NCI-H128 (cell line): Measurements from ENCODE around the gene SPRY2.
"Not testable (repeated sequence)": the region's sequence is repeated elsewhere in the genome, so short reads cannot be mapped to it uniquely, and the experiment has no call there.

ENCODE experiments used
- DNase-seq: peaks from one replicate; lab custom pipeline; 2025; ENCODE audit not compliant: unreplicated experiment; lab: John Stamatoyannopoulos, UW

The SPRY2 gene

GRCh38 chr13:80355496-80356094 is 14.7 kb upstream of the SPRY2 start:
- DNase-seq = not testable (repeated sequence)

GRCh38 chr13:80348750-80349149 is 7.8 kb upstream of the SPRY2 start:
- no peak for DNase-seq

- no peak for DNase-seq
Observed at GRCh38 chr13:80348314-80348713, 7.4 kb upstream of the SPRY2 start.

GRCh38 chr13:80345771-80346510 is 5.0 kb upstream of the SPRY2 start:
- no peak for DNase-seq

- not testable (repeated sequence) for DNase-seq
Observed at GRCh38 chr13:80344032-80344431, 3.1 kb upstream of the SPRY2 start.

- DNase-seq = peak; percentile 51
Observed at GRCh38 chr13:80342471-80343371, 1.8 kb upstream of the SPRY2 start.

GRCh38 chr13:80341756-80342370 is 937 bp upstream of the SPRY2 start:
- no peak for DNase-seq

GRCh38 chr13:80340651-80341100 is 250 bp downstream of the SPRY2 start:
- DNase-seq = no peak

- no peak for DNase-seq
Observed at GRCh38 chr13:80339912-80340650, 845 bp downstream of the SPRY2 start.

- no peak for DNase-seq
Observed at GRCh38 chr13:80339563-80339911, 1.4 kb downstream of the SPRY2 start.

GRCh38 chr13:80338781-80339562 is 2.0 kb downstream of the SPRY2 start:
- DNase-seq = no peak

- no peak for DNase-seq
Observed at GRCh38 chr13:80337288-80338081, 3.4 kb downstream of the SPRY2 start.

GRCh38 chr13:80336776-80337287 is 4.1 kb downstream of the SPRY2 start:
- no peak for DNase-seq

- DNase-seq = no peak
Observed at GRCh38 chr13:80336370-80336769, 4.6 kb downstream of the SPRY2 start.

GRCh38 chr13:80334597-80335260 is 6.2 kb downstream of the SPRY2 start:
- no peak for DNase-seq

- DNase-seq = no peak
Observed at GRCh38 chr13:80331984-80332383, 8.9 kb downstream of the SPRY2 start.

- DNase-seq = no peak
Observed at GRCh38 chr13:80329250-80329649, 11.7 kb downstream of the SPRY2 start.

GRCh38 chr13:80319004-80319403 is 21.9 kb downstream of the SPRY2 start:
- no peak for DNase-seq
